CD4-positive, alpha-beta T cell treated with Interleukin-2 at 100 ng/mL for 4 hours (primary cell): ENCODE data around the gene RRAGD.

Source experiments
- DNase-seq: peaks from one replicate; pipeline ENCODE4 v3.0.0-alpha.2; 2020; ENCODE audit warnings: low spot score

The RRAGD gene

DNA sequence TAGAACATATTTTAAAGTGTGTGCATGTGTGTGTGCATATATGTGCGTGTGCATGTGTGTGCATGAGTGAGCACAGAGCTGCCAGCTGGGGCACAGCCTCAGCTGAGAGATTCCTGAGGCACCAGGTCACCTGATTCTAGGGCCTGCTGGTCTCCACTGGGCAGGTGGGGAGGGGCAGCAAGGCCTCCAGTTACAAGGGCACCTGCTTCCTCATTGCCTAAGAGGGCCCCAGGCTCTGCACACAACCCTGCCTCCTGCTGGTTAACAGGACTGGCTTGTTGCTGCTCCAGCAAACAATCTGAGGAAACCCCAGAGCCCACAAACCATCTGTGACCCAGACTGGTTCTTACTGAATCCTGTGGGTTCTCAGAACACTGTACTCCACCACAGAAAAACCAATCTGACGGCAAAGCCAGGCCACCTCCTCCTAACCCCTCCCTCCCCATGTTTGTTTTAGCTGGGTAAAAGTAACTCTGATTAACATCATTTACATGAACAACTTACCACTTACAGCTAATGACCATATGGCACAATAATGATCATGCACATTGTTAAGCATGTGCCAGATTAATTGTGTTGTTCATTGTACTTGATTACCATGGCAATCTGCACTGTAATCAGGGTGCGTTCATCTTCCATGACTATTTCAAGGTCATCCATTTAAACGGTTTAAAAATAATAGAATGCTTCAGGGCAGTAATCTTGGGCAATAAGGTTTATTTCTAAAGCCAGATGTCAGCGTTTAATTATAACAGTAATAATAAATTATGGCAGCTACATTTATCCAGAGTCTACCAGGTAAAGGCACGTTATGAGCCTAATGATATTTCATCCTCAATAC lies 36.4 kb downstream of the RRAGD start:
- DNase-seq = peak; percentile 72

- DNase-seq = no peak
Measured at GRCh38 chr6:89372506-89372901, 39.6 kb downstream of the RRAGD start.

DNA sequence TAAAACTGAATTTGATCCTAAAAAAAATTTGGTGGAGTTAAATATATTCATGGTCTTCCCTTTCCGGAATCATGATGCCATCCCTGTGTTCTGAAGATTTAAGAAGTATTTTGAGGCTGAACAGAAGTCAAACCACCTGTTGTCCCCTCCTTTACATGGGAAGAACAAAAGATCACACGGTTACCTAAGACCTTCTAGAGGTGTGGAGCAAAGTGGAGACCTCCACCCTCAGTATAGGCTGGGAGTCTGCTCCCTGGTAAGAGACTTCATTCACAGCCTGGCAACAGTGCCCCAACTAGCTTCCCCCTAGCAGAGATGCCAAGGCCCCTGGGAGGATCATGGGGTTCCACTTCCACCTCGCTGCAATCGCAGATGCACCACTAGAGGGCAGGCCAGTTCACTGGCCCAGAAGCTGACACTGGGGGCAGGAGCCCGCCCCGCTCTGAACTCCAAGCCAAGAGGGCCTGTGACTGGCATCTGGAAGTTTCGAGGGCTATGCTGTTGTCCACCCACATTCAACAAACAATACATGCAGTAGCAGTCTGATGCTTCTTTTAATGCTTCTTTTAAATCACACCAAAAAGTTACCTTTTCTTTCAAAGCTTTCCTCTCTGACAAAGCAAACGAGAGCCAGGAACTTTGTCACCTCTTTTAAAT lies 40.1 kb downstream of the RRAGD start:
- peak; percentile 82 for DNase-seq

DNA sequence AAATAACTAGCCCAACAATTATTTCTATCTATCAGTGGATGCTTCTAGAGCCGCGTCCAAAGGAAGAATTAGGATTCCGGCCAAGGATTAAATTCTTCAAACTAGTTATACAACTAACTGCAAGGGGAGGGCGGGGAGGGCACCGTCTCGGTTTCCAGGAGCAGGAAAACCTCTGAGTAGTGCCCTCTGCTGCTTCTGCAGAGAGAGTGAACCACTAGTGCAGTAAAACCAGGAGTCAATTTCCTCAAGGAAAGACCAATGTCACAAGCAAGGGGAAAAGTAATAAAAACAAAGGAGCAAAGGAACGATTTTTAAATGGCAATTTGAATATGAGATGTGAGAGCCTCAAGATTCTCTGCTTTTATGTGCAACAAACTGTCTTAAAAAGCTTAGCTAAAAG lies 43.1 kb downstream of the RRAGD start:
- DNase-seq = no peak

- peak; percentile 64 for DNase-seq
Measured at GRCh38 chr6:89368107-89368506, 44.0 kb downstream of the RRAGD start.

- DNase-seq = no peak
Measured at GRCh38 chr6:89364586-89364985, 47.5 kb downstream of the RRAGD start.

GRCh38 chr6:89361171-89361570 lies 50.9 kb downstream of the RRAGD start:
- DNase-seq = no peak

DNA sequence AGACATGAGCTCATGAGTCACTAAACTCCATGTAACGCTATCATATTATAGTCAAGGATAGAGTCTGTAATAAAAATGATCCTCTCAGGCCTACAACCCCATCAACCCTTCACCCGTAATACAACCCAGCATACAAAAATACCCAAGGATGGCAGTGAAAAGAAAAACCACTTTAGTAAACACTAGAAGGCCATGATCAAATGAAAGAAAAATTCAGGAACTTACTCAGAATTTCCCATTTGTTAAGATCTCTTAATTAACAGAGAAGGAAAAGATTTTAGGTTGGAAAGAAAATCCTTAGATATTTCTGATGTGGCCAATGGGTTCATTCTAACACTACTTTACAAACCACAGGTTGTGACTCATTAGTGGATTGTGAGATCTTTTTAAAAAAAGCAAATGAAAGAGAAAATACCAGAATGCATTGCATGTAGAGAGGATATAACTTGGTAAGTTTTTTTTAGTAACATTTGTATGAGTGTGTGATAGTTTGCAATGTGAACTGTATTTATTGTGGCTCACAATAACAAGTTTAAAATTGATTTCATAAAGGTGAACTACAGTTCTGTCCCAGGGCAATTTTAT lies 51.6 kb downstream of the RRAGD start:
- peak; percentile 22 for DNase-seq

DNA sequence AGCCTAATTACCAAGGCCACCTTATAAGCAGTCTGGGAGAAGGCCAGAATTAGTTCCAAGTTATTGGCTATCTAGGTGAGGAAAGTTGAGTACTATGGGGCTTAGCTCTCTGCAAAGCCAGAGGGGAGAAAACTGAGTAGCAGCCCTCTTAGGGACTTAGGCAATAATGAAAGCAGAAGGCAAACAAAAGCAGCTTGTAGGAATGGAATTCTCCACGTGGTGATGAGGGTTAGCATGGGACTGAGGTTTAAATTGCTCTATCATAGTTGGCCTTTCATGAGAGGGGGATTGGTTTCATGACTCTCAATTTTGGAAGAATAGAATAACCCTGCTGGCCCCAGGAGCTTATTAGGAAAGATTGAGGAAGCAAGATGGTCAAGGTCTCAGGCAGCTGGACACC lies 52.5 kb downstream of the RRAGD start:
- DNase-seq = no peak

DNA sequence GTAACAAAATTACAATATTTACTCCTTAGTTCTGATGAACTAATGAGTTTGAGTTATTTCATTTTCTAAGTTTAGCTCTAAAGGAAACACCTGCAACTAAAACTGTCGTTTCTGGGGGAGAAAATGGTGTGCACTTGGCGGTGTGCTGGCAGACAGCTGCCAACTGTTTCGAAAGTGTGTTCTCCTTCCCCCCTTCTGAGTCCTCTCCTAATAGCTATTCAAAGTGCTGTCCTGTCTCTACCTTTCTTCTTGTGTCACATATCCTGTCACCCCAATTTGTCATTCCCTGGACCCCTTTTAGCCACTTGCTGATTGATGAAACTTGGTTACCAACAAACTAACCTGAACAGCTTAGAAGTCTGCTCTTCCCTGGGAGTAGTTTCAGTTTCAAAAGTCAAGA lies 54.7 kb downstream of the RRAGD start:
- DNase-seq = peak; percentile 15

GRCh38 chr6:89356642-89357170 lies 55.4 kb downstream of the RRAGD start:
- no peak for DNase-seq

DNA sequence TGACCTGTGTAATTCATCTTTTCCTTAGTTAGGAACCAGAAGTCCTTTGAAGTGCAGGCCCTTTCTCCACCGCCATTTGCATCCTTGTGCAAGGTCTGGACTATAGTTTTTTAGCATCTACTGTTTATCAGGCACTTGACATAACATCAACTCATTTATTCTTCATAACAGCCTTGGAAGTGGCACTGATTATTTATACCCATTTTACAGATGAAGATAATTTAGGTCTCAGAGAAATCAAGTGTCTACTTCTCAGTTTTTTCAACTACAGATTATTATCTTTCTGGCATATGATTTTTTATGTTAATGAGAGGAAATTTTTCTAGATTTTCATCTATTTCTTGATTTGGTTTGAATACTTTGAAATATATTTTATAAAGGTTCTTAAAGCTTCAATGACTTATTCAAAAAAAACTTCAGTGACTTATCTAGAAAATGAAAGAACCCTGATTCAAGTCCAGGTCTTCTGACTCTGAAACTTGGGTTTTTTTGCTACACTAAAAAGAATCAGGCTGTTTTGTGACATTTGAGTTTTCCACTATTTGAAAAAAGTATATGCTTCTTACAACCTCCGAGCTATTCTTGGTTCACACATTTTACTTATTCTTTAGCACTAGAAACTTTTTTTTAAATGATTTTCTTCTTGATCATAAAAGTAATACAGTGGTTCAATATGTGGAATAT lies 56.4 kb downstream of the RRAGD start:
- DNase-seq = no peak

DNA sequence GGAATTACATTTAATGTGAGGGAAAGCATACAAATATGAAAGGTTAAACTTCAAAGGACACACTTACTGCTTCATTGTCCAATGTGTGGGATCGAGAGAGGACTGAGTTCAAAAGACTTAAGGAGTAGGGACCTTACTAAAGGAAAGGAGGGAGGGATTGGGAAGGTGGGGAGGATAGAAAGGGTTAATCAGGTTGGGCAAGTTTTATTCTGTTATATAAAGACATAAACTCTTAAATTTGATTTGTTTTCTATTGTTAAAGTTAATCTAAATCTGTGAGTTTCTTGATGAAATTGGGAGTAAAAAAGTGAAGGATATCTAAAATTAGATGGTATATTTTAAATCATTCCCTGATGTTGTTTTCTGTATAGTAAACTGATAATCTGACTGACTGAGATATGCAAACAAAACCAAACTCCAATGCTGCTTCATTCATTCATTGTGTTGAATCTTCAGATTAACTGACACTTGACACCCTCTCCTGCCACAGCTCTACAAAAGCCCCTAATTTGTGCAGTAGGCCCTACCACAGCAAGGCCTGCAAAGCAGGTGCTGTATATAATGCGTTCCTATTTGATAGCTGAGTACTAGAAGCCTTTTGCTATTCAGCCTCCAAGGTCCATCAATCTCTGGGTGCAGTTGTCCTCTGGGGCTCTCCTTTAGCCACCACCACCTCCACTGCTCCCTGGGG lies 58.2 kb downstream of the RRAGD start:
- no peak for DNase-seq

DNA sequence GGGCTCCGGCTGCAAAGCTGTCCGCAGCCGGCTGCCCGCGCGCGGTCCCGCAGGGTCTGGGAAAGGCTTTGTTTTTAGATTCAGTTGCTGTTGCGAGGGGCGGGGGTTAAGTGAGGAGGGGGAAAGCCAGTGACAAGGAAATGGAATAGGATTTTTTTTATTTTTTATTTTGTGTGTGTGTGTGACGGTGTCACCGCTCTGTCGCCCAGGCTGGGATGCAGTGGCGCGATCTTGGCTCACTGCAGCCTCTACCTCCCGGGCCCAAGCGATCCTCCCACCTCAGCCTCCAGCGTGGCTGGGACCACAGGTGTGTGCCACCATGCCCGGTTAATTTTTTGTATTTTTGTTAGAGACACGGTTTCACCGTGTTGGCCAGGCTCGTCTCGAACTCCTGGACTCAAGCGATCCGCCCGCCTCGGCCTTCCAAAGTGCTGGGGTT lies 58.9 kb downstream of the RRAGD start:
- DNase-seq = no peak

DNA sequence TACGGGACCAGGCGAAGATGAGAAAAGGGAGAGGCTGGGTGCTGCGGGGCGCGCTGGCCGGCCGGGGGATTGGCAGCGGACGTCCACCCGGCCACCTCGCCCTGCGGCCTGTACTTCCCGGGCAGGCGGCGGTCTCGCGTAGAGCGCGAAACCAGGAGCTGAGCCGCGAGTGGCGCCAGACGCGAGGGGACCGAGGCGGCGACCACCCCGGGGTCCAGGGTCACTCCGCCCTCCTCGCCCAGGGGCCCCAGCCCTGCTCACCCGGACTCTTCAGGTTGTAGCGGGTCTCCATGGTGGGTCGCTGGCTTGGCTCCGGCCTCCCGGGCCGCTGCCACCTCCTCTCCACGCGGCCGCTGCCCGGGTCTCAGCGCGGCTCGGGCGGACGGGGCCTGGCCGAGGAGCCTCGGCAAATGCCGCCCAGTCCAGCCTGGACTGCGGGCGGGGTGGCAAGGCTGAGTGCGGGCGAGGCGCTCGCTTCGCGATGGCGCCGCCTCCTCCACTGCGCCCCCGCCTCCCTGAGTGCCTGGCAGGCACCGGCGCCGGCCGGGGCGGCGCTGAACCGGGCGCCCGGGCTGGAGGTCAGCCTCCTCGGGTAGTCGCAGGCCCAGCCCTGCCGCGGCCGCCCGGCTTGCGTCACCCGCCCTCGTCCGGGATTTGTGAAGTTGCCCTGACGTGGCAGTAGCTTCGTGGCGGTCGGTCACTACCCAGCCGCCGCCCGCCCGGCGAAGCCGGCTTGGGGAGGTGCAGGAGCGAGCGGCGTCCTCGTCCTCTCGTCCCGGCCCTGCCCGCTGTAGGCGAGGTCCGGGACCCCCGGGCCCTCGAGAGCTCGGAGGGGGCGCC lies 59.6 kb downstream of the RRAGD start, which contains the start of gene UBE2J1:
TSS of gene UBE2J1 (minus strand) at position 445 of the 840 bp plus-strand sequence. CDS start at position 292, 153 bp downstream.
- DNase-seq = peak; percentile 74

GRCh38 chr6:89351671-89352277 lies 60.3 kb downstream of the RRAGD start:
- DNase-seq = no peak

DNA sequence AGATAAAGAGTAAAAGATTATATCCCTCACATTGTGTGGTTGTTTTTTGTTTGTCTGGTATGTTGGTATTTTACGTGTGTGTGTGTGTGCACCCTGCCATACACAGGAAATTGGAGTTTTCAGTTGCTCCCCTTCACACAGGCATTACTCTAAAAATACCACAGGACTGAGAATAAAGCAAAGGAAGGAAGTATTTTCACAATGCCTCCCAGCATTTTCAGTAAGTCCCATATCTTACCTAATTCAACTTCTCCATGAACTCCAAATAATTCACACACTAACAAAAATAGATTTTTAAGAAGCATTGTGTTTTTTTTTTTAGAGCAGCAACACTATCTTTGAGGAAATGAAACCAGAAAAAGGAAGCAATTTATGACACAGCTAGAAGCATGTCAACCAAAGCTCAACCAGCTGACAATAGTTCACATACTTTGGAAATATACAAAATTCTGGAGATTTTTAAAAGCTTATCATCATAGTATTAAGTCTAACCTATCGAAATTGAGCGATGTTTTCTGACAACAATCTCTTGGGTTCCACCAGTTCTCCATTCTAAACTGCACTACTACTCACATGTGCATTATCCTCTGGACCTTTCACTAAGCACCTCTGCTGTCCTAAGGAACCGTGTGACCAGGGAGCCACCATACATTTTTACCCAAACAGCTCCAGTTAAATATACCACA lies 61.6 kb downstream of the RRAGD start:
- DNase-seq = peak; percentile 18

DNA sequence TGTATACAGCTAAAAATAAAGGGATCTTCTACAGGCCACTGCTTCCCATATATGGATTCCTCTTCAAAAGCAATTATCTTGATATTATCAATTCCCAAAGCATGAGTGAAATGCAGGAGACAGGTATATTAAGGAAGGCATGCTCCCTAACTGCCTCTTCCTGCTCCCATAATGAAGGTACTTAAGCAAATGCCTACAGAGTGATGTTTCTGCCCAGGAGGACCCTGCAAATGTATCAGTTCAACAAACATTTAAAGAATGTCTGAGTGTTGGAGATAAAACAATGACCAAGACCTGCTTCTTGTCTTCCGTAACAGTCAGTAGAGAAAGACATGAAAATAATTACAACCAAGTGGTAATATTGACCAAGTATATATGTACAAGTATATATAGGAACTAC lies 63.7 kb downstream of the RRAGD start:
- no peak for DNase-seq

GRCh38 chr6:89347825-89348224 lies 64.2 kb downstream of the RRAGD start:
- DNase-seq = no peak

GRCh38 chr6:89346433-89346832 lies 65.6 kb downstream of the RRAGD start:
- DNase-seq = no peak
